ENCODE results near the gene LRP2.

DNA sequence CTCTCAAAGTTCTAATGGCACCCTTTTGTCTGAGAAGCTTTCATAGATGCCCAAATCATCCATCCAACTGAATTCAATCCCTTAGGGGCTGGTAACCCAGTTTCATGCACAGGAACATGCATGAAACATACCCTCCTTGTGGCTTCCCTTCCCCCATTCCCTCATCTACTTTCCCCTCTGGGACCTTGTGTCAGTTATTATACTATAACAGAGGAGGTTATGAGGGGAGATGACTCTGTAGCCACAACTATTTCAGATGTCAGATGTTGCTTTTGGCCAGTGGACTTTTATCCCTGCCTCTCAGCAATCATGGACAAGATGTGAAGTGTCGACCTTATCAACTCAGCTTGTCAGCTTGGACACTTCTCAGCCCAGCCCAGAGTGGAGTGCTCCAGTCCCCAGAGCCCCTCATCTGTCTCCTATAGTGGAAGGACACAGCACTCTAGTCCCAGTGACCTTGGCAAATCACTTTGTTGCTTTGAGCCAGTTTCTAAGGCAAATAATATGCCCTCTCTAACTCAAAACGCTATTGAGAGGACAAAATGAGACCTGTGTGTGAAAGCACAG lies 284.6 kb downstream of the LRP2 start:
- no peak for TF ChIP-seq CTCF (conservative IDR thresholded peaks at IDR 0.05 in 1 of 2, IDR thresholded peaks at IDR 0.05 in 1 of 2; ENCODE audit: low read depth in 1 of 2, low read length in 2 of 2)
- no peak for TF ChIP-seq EZH2 (IDR thresholded peaks at IDR 0.05; ENCODE audit: low read length, missing control alignments)
